K562 (cell line): ENCODE measurements around the gene RPEL1.
"Not testable (repeated sequence)": the region's sequence is repeated elsewhere in the genome, so short reads cannot be mapped to it uniquely, and the experiment has no call there.

Source experiments
- CEBPZ ChIP-seq: fragments of 150-350 bp; IDR thresholded peaks from 2 replicates; pipeline ENCODE4 v1.6.1; 2014; ENCODE audit warnings: low read depth, mild to moderate bottlenecking, low read length, borderline replicate concordance
- CREM ChIP-seq: IDR thresholded peaks from 2 replicates; pipeline ENCODE4 v1.6.1; 2014; ENCODE audit warnings: antibody characterized with exemption, low read depth
- NR2C2 ChIP-seq, 2 experiments: fragments of 200-800 bp in 1 of 2; sonication (Bioruptor generic) in 1 of 2; sonication (generic) in 1 of 2; formaldehyde crosslinking in 1 of 2; IDR thresholded peaks; 2 replicates each; pipeline versions ENCODE4 v1.6.1 to v1.8.0; 2016 to 2022; ENCODE audit warnings: mild to moderate bottlenecking in 1 of 2, missing compliant biosample characterization in 1 of 2, missing genetic modification characterization in 1 of 2, missing genetic modification reagents in 1 of 2
- RAD21 ChIP-seq, 2 experiments: fragments of 250-450 bp in 1 of 2; fragments of 450-650 bp in 1 of 2; sonication (Bioruptor Pico) in 1 of 2; formaldehyde crosslinking in 1 of 2; IDR thresholded peaks in 1 of 2; conservative IDR thresholded peaks in 1 of 2; 2 replicates each; pipeline versions ENCODE4 v1.4.0 to v1.8.0; 2020 to 2022; ENCODE audit warnings: mild to moderate bottlenecking in 2 of 2, moderate library complexity in 1 of 2
- SIX5 ChIP-seq, 2 experiments: IDR thresholded peaks; 2 replicates each; pipeline ENCODE4 v1.6.1; 2011; ENCODE audit warnings: low read length in 2 of 2, borderline replicate concordance in 1 of 2, low read depth in 1 of 2, mild to moderate bottlenecking in 1 of 2, moderate library complexity in 1 of 2; ENCODE audit not compliant: insufficient read depth in 1 of 2
- USF1 ChIP-seq: sonication (generic); formaldehyde crosslinking; IDR thresholded peaks from 2 replicates; pipeline ENCODE4 v1.9.0; 2022; ENCODE audit warnings: mild to moderate bottlenecking, missing genetic modification reagents

DNA sequence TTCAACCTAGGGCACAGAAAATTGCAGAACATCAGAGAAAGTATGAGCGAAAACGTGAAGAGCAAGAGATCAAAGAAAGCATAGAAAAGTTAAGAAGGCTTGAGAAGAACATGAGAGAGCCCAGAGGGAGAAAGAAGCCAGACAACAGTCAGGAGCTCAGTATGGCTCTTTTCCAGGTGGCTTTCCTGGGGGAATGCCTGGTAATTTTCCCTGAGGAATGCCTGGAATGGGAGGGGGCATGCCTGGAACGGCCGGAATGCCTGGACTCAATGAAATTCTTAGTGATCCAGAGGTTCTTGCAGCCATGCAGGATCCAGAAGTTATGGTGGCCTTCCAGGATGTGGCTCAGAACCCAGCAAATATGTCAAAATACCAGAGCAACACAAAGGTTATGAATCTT lies 29.3 kb upstream of the RPEL1 start:
- not testable (repeated sequence) for TF ChIP-seq RAD21 (CRISPR knock-in tag; conservative IDR thresholded peaks at IDR 0.05 in 1 of 2, IDR thresholded peaks at IDR 0.05 in 1 of 2); USF1 (CRISPR knock-in tag); CEBPZ; SIX5 (IDR thresholded peaks at IDR 0.05; ENCODE audit: borderline replicate concordance in 1 of 2, insufficient read depth in 1 of 2, low read depth in 1 of 2, low read length in 2 of 2); CREM; NR2C2 (CRISPR knock-in tag; IDR thresholded peaks at IDR 0.05); NR2C2 (tag; IDR thresholded peaks at IDR 0.05)
